ENCODE results near the gene TOMM20. TPM values are rescaled to one million over a fixed set of nuclear protein-coding genes. Genes with fewer than 3 reads are reported as not detected.

Gene TOMM20
- total RNA-seq, 1 donor, result 96.5 TPM

- TF ChIP-seq, protein P1, sequence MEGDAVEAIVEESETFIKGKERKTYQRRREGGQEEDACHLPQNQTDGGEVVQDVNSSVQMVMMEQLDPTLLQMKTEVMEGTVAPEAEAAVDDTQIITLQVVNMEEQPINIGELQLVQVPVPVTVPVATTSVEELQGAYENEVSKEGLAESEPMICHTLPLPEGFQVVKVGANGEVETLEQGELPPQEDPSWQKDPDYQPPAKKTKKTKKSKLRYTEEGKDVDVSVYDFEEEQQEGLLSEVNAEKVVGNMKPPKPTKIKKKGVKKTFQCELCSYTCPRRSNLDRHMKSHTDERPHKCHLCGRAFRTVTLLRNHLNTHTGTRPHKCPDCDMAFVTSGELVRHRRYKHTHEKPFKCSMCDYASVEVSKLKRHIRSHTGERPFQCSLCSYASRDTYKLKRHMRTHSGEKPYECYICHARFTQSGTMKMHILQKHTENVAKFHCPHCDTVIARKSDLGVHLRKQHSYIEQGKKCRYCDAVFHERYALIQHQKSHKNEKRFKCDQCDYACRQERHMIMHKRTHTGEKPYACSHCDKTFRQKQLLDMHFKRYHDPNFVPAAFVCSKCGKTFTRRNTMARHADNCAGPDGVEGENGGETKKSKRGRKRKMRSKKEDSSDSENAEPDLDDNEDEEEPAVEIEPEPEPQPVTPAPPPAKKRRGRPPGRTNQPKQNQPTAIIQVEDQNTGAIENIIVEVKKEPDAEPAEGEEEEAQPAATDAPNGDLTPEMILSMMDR (IDR thresholded peaks at IDR 0.05; ENCODE audit: insufficient read depth, low read length), result no peak
- no peak for DNase-seq (ENCODE audit: low read depth)
These were observed 7.5 kb upstream of the TOMM20 start for GRCh38 chr1:235136111-235136510.

DNA sequence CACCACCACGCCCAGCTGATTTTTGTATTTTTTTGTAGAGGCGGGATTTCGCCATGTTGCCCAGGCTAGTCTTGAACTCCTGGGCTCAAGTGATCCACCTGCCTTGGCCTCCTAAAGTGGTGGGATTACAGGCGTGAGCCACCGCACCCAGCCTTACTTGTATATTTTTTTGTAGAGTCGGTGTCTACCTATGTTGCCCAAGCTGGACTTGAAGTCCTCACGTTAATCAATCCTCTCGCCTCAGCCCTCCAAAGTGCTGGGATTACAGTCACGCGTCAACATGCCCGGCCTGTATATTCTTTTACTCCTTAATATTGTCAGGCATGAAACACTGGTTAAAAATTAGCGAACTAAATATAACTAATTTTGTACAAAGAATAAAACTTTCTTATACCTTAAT is 5.5 kb upstream of the TOMM20 start:
- H3K4me3 ChIP-seq (ENCODE audit: low read depth, low read length), result no peak overlapping the region
- TF ChIP-seq, protein P1 (IDR thresholded peaks at IDR 0.05; ENCODE audit: insufficient read depth, low read length), result no peak
- no peak for DNase-seq (ENCODE audit: low read depth)

More at GRCh38 chr1:235136111-235136510, 7.5 kb upstream of the TOMM20 start:
- no peak overlapping the region for H3K4me3 ChIP-seq (ENCODE audit: low read depth, low read length)

DNA sequence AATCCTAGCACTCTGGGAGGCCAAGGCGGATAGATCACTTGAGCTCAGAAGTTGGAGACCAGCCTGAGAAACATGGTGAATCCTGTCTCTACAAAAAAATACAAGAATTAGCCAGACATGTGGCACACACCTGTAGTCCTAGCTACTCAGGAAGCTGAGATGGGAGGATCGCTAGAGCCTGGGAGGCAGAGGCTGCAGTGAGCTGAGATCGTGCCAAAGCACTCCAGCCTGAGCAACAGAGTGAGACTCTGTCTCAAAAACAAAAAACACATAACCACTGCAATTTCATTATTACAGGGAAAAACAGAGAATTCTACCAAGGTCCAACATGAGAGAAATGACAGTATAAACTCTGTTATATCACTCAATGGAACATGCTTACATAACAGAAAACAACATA is 4.4 kb upstream of the TOMM20 start:
- TF ChIP-seq, protein P1 (IDR thresholded peaks at IDR 0.05; ENCODE audit: insufficient read depth, low read length), result no peak
- H3K4me3 ChIP-seq (ENCODE audit: low read depth, low read length), result no peak overlapping the region
- DNase-seq (ENCODE audit: low read depth), result no peak

- no peak for DNase-seq (ENCODE audit: low read depth)
- H3K4me3 ChIP-seq (ENCODE audit: low read depth, low read length), result no peak overlapping the region
- TF ChIP-seq, protein P1 (IDR thresholded peaks at IDR 0.05; ENCODE audit: insufficient read depth, low read length), result no peak
These were observed 3.3 kb upstream of the TOMM20 start for GRCh38 chr1:235131961-235132360.

DNA sequence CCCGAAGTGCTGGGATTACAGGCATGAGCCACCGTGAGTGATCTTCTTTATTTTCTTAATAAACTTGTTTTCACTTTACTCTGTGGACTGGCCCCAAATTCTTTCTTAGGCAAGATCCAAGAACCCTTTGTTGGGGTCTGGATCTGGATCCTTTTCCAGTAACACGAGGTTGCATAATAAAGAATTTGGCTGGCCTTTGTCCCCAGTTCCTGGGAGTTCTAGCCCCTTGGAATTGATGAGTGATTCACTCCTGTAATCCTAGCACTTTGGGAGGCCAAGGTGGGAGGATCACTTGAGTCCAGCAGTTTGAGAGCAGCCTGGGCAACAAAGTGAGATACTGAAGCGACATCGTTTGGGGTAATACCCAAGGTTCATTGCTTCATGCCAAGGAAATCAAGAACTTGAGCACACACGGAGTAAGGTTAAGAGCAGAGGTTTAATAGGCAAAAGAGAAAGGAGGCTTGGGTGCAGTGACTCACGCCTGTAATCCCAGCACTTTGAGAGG is 2.2 kb upstream of the TOMM20 start:
- DNase-seq (ENCODE audit: low read depth), result no peak
- no peak overlapping the region for H3K4me3 ChIP-seq (ENCODE audit: low read depth, low read length)
- TF ChIP-seq, protein P1 (IDR thresholded peaks at IDR 0.05; ENCODE audit: insufficient read depth, low read length), result no peak

GRCh38 chr1:235129774-235130570 is 1.3 kb upstream of the TOMM20 start:
- DNase-seq (ENCODE audit: low read depth), result no peak
- no peak overlapping the region for H3K4me3 ChIP-seq (ENCODE audit: low read depth, low read length)
- TF ChIP-seq, protein P1 (IDR thresholded peaks at IDR 0.05; ENCODE audit: insufficient read depth, low read length), result no peak
